DMS53 treated with DMSO at 0.1 percent for 48 hours (cell line): Measurements from ENCODE around the gene WHRN.

Source experiments
- DNase-seq: peaks from one replicate; lab custom pipeline; 2025; ENCODE audit not compliant: unreplicated experiment; lab: John Stamatoyannopoulos, UW

Gene WHRN

DNA sequence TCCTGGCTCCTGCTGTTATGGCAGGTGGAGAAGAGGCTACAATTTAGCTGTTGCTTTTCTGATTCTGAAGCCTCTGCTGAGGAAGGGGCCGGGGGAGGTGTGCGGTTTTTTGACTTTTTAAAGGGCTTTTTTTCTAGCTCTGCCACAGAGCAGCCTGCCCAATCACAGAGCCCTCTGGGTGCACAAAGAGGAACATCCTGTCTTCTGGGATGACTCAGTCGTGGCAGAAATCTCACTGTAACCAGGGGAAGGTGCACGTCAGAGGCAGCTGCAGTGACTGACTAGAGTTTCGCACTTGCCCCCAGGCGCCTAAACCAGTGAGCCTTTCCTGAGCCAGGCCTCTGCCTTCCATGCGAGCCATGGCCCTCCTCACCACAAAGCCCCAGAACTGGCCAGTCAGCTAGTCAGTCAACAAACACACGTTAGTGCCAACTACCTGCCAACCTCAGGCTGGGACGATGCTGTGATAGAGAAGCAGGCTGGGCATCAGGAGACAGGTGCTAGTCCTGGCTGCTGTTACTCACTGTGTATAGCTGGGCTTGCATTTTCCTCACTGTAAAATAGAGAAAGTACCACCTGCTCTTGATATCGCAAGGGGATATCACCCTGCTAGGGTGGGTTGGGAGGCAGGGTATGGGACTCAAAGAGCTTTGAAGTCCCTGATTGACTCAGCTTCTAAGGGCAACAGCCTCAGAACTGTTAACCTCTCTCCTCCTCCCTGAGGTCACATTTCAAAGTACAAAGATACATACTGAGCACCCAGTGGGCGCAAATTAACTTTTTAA, 119.7 kb downstream of the WHRN start:
- DNase-seq: no peak

DNA sequence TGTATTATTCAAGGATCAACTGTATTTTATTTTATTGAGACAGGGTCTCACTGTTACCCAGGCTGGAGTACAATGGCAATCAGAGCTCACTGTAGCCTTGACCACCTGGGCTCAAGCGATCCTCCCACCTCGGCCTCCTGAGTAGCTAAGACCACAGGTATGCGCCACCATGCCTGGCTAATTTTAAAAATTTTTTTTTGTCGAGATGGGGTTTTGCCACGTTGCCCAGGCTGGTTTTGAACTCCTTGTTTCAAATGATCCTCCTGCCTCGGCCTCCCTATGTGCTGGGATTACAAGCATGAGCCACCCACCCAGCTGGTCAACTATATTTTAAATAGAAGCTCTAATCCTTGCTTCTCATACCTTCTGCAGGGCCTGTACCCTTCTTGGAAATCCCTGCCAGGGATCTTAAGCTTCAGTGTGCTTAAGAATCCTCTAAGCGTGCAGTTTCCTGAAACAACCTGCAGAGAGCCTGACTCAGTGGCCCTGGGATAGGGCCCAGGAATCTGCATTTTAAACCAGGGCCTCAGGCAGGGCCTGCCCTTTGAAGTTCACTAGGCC, 120.4 kb downstream of the WHRN start:
- DNase-seq: no peak

DNA sequence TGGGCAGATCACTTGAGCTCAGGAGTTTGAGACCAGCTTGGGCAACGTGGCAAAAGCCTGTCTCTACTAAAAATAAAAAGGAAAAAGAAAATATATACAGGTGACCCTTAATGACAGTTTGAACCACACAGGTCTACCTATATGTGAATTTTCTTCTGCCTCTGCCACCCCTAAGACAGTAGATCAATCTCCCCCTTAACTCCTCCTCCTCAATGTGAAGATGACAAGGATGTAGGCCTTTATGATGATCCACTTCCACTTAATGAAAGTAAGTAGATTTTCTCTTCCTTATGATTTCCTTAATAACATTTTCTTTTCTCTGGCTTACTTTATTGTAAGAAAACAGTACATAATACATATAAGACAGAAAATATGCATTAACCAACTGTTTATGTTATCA, 120.9 kb downstream of the WHRN start:
- no peak for DNase-seq

DNA sequence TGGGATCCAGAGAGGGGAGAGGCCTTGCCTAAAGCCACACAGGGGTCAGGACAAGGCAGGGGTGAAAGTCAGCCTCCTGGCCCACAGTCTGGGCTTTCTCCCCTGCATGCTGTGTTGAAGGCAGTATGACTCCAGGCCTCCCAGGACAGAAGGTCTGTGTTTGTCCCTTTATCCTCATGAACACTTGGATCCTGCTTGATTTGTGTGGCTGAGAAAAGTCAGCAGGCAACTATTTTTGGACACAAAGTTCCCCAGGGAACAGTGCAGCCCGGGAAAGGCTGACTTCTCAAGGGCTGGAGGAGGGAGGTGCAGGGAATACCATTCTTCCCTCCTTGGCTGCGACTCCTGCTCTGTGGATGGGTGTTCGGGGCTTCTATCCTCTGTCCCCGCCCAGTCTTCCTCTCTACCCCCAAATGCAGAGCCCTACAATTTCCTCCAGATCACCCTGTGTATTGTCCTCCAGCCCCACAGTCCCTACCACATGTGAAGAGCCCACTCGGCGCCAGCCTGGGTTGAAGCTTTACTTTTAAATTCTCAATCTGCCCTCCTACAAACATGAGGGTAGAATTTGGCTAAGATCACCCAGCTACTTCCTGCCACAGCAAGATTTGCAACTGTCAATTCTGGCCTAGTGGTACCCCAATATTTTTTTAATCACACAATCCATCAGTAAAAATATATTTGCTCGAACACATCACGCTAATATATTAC, 121.6 kb downstream of the WHRN start:
- no peak for DNase-seq

DNA sequence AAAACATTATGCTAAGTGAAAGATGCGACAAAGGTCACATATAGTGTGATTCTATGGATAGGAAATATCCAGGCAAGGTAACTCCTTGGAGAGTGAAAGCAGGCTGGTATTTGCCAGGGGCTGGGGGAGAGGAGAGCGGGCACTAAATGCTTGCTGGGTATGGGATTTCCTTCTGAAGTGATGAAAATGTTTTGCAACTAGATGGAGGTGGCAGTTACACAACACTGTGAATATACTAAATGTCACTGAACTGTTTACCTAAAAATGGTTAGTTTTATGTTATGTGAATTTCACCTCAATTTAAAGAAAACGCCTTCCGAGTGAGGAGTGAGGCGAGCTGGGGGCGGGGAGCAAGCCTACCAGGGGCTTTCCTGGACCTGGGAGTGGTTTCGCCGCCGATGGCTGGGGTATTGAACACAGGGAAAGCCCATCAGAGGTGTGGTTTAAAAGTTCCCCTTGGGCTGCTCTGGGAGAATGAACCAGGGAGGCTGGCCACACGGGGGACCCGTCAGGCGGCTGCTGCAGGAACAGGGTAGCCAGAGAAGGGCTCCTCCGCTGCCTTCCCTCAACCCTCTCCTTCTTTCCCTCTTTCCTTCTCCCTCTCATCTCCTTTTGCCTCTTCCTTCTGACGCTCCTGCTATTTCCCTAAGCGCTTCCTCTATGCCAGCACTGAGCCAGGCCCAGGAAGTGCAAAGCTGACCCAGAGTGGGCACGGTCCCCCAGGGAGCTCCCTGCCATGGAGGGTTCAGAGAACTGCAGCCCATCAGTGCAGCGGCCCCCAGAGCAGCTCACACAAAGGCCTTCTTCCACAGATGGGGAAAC, 122.4 kb downstream of the WHRN start:
- no peak for DNase-seq

DNA sequence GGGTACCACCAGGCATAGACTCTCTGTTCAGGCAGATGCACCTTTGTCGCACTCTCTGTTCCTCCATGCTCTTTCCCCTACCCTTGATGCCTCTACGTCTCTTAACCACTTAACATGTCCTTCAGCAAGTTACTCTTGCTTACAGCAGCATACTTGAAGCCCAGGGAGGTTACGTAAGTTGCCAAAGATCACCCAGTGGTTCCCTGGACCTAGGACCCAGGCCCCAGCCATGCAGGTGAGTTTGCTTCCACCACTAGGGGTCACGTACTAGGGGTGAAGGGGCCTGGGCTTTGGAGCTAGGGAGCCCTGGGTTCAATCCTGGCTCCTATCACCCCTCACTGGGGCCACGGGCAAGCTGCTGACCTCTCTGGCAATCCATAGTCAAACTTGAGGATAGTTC, 126.4 kb downstream of the WHRN start:
- DNase-seq: no peak

DNA sequence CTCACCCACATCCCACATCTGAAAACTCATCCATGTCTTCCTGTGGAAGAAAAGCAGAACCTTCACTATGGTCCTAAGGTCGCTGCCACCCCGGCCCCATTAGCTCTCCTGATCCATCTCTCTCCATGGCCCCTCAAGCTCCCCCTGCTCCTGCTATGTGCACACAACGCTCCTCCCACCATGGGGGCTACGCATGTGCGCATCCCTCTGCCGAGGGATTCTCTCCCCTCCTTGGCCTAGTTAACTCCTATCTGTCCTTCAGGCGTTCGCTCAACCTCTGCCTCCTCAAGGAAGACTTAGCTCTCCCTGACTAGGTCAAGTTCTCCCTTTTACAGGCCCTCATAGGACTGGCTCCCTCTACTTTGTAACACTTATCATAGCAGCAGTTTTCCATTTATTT, 127.3 kb downstream of the WHRN start:
- DNase-seq: no peak

DNA sequence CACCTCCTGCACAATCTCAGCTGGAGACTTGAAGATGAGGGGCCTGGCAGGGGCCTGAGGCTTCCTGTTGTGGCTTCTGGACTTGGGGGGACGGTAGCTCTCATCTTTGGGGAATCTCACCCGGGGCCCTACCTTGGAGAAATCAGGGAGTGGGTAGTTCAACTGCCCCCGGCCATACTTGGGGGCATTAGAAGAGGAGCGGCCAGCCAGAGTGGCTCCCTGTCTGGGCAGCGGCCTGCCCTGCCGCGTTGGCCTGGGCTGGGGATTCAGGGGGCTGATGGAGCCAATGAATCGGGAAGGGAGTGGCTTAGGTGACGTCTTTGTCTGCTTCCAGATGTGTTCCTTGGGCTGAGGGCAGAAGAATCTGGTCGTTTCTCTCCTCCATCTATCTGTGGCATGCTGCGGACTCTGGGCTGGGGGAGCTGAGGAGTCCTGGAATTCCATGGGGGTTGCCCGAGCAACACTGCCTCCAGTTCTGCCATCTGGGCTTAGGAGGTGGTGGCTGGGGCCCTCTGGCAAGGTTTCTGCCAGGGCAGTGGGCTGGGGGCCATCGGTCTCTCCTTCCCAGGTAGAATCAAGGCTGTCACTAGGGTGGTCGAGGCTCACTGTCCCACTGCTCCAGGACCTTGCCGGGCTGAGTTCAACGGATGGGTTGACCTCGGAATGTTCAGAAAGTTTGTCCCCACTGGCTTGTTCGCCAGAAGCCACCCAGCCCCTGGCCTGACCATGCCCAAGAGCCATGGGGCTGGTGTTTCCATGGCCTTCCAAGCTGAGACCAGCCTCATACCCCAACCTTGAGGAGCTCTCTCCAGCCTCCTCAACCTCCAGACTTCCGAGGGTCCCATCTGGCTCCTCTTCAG, 128.5 kb downstream of the WHRN start:
- DNase-seq: no peak

DNA sequence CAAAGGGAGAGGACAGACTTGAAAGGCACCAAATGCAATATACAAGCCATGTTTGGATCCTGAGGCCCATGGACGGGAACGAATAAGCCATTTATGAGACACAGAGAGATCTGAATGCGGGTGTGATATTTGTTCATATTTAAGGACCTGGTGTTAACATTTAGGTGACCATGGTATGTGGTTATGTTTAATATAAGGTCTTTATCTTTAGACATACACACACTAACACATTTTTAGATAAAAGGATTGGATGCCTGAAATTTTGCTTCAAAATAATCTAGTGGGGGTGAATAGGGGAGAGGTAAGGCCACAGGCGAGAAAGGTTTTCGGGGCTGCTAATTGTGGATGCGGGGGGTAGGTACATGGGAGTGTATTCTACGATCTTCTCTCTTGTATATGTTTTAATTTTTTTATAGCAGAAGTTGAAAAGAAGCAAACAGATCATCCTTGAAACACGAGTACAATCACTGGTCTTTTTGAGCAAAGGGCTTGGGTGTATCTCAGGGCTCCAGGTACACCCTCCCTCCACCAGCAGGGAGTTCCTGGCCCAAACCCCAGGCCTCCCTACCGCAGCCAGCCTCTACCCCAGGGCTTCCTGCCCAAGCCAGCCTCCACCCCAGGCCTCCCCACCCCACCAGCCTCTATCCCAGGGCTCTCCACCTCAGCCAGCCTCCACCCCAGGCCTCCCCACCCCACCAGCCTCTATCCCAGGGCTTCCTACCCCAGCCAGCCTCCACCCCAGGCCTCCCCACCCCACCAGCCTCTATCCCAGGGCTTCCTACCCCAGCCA, 129.7 kb downstream of the WHRN start:
- DNase-seq: no peak

DNA sequence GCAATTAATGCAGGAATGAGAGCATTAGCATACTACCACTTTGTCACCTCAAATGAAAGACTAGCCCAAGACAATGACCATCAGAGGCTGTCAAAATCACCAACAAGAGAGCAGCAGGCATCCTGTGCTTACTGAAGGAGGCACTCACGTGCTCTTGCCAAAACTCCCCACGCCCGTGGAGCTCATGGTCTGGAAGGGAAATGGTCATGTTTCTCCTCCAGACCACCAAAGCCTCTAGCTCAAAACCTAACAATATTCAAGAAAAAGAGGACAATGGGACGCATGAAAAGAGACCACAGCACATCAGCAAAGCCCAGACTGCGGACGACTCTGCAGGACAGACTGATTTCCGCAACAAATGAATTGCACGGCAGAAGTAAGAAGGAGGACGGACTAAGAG, 130.3 kb downstream of the WHRN start:
- no peak for DNase-seq

DNA sequence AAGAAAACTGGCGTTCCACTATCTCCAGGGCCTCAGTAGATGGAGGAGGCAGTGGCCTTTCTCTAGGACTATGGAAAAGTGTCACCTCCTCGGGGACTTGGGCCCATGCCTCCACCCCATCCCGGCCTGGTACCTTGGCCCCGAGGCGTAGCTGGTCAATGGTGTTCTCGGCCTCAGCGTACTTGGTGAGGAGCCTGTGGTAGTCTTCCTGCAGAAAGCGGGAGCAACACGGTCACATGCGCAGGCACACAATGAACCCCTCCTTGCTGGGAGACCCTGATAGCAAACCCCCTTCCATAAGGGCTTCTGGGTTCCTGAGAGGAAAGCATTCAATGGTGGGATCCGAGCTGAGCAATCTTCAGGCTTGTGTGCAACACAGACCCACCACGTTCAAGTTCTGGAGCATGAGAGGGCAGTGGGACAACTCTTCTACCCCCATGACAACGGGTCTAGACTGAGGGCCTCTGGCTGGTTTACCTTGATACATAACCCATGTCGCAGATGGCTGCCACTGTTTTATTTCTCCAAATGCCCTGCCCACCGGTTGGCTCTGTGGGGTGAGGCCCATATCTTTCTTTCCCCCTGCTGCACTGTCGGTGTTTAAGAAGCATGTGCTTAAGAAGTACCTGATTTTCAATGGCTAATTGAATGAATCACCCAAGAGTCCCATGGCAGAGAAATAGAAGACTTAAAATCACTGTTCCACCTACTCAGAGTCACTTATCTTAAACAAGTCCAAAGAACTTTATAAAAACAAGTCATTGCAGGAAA, 131.1 kb downstream of the WHRN start:
- DNase-seq: no peak

DNA sequence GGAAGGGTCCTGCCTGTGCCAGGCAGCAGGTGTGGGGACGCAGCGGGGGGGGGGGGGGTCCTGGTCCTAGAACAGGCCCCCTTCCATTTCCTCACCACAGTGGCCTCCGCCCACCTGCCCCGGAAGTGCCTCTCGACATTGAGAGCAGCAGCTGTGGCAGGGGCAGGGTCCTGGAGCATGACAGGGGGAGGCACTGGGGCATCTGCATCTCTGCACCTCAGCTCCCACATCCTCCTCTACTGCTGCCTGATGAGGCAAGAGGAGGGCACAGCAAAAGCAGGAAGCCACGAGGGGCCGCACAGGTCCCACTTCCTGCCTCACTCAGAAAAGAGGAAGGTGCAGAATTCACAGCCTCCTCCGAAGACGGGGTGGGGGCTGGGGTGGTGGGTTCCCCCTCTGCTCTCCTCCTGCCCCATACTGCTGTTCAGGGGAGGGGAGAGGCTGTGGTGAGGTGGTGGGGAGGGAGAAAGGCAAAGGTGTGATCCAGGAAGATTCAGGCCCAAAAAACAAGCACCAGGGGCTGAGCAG, 132.3 kb downstream of the WHRN start:
- DNase-seq: no peak

DNA sequence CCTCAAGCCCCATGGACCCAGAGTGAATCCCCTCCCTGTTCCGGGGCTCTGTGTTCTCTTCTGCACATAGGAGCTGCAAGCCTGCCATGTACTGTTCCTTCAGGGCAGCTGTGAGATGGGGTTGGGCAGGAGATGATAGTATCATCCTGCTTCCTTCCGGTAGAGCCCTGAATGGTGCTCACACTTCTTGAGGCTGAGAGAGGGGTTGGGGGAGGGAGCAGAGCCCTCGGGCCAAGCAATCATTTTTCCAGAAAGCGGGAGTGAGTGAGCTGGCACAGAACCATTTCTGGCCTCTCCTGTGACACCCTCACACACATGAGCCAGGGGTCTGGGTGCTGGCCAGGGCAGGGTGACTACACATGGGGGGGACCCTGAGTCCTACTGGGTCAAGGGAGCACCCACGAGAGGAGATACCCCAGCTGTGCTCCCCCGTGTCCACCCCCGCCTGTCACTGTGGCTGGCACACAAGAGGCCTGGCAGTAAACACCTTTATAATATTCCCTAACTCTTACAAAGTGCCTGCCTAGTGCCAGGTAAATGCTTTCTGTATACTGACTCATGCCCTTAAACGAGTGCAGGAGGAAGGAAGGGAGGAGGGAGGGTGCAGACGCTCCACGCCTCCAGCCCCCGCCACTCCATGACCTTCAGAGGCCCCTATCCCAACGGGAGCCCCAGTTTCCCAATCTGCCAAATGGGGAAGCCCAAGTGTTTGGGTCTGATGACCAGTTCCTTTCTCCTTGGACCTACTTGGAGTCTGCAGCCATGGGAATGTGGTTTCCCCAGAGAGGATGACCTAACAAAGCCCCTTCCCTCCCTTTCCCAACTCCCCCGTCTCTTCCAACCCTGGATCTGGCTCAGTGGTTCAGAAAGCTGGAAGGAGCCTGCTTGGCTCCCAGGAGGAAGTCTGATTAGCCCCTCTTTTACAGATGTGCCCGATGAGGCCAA, 133.0 kb downstream of the WHRN start:
- no peak for DNase-seq

DNA sequence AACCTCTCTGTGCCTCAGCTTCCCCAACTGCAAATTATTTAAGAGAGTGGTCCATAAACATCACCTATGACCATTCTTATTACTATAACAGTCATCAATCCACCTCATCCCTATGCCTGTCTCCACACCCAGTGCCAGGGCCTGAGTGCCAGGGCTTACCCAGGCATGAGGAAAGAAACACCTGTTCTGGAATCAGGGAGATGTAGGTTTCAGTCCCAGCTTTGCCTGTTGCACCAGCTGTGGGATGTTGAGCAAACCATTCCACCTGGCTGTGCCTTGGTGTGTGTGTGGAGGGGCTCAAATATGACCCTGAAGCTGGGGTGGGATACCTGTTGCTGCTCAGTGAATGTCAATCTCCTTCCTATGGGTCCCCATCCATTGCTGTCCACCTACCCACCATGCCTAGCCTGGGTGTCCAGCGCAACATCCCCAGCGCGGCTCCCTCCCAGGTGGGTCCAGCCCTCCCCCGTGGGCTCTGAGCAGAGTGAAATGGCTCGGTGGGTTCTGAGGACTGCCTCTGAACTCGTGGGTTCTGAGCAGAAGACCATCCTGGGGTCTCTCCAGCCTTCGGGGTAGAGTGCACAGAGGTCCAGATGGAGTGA, 133.8 kb downstream of the WHRN start:
- DNase-seq: no peak

DNA sequence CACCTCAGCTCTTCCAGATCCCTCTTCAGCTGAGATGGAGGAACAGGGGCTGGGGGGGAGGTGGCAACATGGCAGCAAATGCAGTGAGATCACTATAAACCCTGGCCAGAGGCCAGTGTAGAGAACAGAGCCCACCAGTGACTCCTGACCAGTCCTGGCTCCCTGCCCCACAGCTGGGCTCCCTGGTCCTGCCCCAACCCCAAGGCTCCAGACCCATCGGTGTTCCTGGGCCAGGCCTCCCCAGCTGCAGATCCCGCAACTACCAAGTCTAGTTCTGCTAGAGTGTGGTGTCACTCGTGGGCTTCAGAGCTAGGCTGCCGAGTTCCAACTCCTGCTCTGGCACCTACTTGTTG, 134.3 kb downstream of the WHRN start:
- no peak for DNase-seq

DNA sequence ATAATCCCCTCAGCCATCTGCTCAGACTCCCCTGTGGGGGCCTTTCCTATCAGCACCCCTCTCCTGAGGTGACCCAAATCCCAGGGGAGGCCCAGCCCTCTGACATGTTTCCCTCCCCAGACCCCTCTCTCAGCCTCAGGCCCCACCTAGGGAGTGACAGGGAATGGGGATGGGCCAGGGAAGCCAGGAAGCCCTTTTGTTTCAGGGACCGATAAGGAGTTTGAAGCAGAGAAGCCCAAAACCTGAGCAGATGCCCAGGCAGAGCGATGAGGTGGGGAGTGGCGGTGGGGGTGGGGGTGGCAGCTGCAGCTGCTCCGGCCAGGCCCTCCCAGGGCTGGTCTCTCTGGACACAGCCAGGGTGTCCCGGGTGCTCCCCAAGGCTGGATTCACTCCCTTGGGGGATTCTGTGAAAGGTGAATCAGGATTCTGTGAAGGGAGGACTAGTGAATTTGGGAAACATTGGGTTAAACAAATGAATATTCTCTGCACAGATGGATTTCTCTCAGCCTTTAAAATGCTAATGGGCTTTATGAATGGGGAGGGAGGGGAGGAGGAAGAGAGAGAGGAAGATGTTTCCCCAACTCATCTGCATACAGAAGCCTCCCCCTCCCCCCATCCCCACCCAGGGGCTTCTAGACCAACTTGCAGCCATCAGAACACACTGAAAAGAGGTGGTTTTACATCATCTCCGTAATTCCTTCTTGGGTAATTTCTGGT, 134.9 kb downstream of the WHRN start:
- DNase-seq: no peak
